HepG2 (cell line): ENCODE measurements around the gene SLC48A1. TPM values are rescaled to one million over a fixed set of nuclear protein-coding genes. Genes with fewer than 3 reads are reported as not detected.

Experiments used
- FOXK1 ChIP-seq: sonication (generic); formaldehyde crosslinking; IDR thresholded peaks from 2 replicates; pipeline ENCODE4 v1.4.0; 2020; ENCODE audit warnings: low read depth, missing genetic modification reagents, borderline replicate concordance
- GATAD1 ChIP-seq: IDR thresholded peaks from 2 replicates; pipeline ENCODE4 v1.6.1; 2016; ENCODE audit warnings: missing genetic modification reagents, missing compliant biosample characterization
- HMG20A ChIP-seq: IDR thresholded peaks from 2 replicates; pipeline ENCODE4 v1.6.1; 2016; ENCODE audit warnings: borderline replicate concordance
- MYC ChIP-seq: sonication (generic); formaldehyde crosslinking; IDR thresholded peaks from 2 replicates; pipeline ENCODE4 v1.9.0; 2021; ENCODE audit warnings: missing genetic modification reagents, borderline replicate concordance
- POLR2AphosphoS2 ChIP-seq: IDR thresholded peaks from 2 replicates; pipeline ENCODE4 v1.6.1; 2011; ENCODE audit warnings: low read depth, low read length, improper control_type of control experiment
- SIX4 ChIP-seq: sonication (generic); formaldehyde crosslinking; IDR thresholded peaks from 2 replicates; pipeline ENCODE4 v1.4.0; 2020; ENCODE audit warnings: missing genetic modification reagents
- TOE1 ChIP-seq: sonication (generic); formaldehyde crosslinking; IDR thresholded peaks from 2 replicates; pipeline ENCODE4 v1.4.0; 2020; ENCODE audit warnings: mild to moderate bottlenecking, missing genetic modification reagents
- polyA plus RNA-seq, 8 experiments: library from polyadenylated mRNA; depleted of rRNA in 3 of 8; stranded (reverse) in 7 of 8; unstranded in 1 of 8; fragments of >200 nt; fragmentation: Illumina TruSeq in 4 of 8; extraction: Trizol in 4 of 8; gene quantifications; 2 replicates each; pipeline versions ENCODE4 v1.2.1 to v1.2.3, GENCODE V29; 2011 to 2016; ENCODE audit warnings: low read depth in 4 of 8, missing spikeins in 1 of 8, mixed read lengths in 1 of 8; ENCODE audit not compliant: insufficient read depth in 1 of 8
- total RNA-seq, 5 experiments: library from RNA; depleted of rRNA; stranded (reverse); fragments of >200 nt; fragmentation: Illumina TruSeq; extraction: Trizol; gene quantifications; 2 replicates each; pipeline ENCODE4 v1.2.3, GENCODE V29; 2016; ENCODE audit warnings: low read depth in 1 of 5
- TF ChIP-seq, protein P1 (sequence below): sonication (generic); formaldehyde crosslinking; IDR thresholded peaks from 2 replicates; pipeline ENCODE4 v1.4.0; 2020; ENCODE audit warnings: mild to moderate bottlenecking, missing genetic modification reagents
- TF ChIP-seq, protein P2 (sequence below), 2 experiments: sonication (generic) in 1 of 2; formaldehyde crosslinking in 1 of 2; IDR thresholded peaks; 2 replicates each; pipeline versions ENCODE4 v1.5.1 to v1.6.1; 2011 to 2020; ENCODE audit warnings: borderline replicate concordance in 1 of 2, low read depth in 1 of 2, low read length in 1 of 2, mild to moderate bottlenecking in 1 of 2, missing genetic modification reagents in 1 of 2, moderate library complexity in 1 of 2
- TF ChIP-seq, protein P3 (sequence below): sonication (generic); formaldehyde crosslinking; IDR thresholded peaks from 2 replicates; pipeline ENCODE4 v1.5.0; 2020; ENCODE audit warnings: mild to moderate bottlenecking, missing genetic modification reagents, borderline replicate concordance

The SLC48A1 gene
- total and polyA plus RNA-seq, 2 of the 13 experiments (the other 11 are each of a cell fraction or from before 2014, with no cell fraction given) = 2.2 to 3.7 TPM

DNA sequence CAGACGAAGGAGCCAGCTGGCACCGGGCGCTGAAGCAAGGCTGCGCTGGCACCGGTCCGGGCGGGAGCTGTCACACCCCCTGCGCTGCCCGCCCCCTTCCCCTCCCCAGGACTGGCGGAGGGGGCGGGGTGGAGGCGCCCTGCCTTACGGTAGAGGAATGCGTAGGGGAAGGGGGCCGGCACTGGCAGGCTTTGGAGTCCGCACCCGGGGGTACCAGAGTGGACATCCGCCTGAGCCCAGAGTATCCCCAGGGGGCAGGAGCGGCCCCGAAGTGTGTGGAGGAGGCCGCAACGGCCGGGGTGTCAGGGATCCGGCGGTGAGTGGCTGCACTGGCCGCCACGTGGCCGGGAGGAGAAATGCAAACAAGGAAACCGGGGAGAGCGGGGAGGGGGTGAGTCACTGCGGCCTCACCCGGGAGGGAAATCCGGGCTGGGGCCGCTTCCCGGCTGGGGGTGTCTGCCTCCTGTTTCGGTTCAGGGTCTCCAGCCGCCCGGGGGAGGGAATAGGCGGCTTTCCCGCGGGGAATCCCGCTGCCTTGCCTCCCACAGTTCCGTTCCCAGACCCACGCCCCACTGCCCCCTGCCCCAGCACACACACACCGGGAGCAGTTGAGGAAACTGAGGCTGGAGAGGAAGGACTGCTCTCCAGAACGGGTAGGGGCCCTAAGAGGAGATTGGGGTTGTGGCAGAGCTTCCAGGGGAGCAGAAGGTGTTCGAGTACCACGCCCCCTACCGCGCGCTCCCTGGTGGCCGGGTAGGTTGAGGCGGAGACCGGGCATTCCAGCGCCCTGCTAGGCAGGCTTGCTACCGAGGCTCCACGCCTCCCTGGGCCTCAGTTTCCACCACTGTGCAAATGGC lies 14.0 kb upstream of the SLC48A1 start, which contains the start of gene RAPGEF3 (continued):
- TF ChIP-seq, protein P1, sequence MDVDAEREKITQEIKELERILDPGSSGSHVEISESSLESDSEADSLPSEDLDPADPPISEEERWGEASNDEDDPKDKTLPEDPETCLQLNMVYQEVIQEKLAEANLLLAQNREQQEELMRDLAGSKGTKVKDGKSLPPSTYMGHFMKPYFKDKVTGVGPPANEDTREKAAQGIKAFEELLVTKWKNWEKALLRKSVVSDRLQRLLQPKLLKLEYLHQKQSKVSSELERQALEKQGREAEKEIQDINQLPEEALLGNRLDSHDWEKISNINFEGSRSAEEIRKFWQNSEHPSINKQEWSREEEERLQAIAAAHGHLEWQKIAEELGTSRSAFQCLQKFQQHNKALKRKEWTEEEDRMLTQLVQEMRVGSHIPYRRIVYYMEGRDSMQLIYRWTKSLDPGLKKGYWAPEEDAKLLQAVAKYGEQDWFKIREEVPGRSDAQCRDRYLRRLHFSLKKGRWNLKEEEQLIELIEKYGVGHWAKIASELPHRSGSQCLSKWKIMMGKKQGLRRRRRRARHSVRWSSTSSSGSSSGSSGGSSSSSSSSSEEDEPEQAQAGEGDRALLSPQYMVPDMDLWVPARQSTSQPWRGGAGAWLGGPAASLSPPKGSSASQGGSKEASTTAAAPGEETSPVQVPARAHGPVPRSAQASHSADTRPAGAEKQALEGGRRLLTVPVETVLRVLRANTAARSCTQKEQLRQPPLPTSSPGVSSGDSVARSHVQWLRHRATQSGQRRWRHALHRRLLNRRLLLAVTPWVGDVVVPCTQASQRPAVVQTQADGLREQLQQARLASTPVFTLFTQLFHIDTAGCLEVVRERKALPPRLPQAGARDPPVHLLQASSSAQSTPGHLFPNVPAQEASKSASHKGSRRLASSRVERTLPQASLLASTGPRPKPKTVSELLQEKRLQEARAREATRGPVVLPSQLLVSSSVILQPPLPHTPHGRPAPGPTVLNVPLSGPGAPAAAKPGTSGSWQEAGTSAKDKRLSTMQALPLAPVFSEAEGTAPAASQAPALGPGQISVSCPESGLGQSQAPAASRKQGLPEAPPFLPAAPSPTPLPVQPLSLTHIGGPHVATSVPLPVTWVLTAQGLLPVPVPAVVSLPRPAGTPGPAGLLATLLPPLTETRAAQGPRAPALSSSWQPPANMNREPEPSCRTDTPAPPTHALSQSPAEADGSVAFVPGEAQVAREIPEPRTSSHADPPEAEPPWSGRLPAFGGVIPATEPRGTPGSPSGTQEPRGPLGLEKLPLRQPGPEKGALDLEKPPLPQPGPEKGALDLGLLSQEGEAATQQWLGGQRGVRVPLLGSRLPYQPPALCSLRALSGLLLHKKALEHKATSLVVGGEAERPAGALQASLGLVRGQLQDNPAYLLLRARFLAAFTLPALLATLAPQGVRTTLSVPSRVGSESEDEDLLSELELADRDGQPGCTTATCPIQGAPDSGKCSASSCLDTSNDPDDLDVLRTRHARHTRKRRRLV (CRISPR knock-in tag) = no peak
- TF ChIP-seq TOE1 (no peak), HMG20A (CRISPR knock-in tag) (no peak), SIX4 (no peak), POLR2AphosphoS2 (no peak), FOXK1 (0 out of 2 replicates have a peak, but pooled peaks have one; percentile 35), MYC (CRISPR knock-in tag) (peak; percentile 73; the same call in 1 of the 2 replicates), GATAD1 (CRISPR knock-in tag) (no peak)
- TF ChIP-seq, protein P2, sequence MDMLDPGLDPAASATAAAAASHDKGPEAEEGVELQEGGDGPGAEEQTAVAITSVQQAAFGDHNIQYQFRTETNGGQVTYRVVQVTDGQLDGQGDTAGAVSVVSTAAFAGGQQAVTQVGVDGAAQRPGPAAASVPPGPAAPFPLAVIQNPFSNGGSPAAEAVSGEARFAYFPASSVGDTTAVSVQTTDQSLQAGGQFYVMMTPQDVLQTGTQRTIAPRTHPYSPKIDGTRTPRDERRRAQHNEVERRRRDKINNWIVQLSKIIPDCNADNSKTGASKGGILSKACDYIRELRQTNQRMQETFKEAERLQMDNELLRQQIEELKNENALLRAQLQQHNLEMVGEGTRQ (IDR thresholded peaks at IDR 0.05; ENCODE audit: low read depth, low read length) = peak; percentile 39
- TF ChIP-seq, protein P2 (CRISPR knock-in tag; IDR thresholded peaks at IDR 0.05; ENCODE audit: borderline replicate concordance) = peak; percentile 71; the same call in 1 of the 2 replicates
- TF ChIP-seq, protein P3, sequence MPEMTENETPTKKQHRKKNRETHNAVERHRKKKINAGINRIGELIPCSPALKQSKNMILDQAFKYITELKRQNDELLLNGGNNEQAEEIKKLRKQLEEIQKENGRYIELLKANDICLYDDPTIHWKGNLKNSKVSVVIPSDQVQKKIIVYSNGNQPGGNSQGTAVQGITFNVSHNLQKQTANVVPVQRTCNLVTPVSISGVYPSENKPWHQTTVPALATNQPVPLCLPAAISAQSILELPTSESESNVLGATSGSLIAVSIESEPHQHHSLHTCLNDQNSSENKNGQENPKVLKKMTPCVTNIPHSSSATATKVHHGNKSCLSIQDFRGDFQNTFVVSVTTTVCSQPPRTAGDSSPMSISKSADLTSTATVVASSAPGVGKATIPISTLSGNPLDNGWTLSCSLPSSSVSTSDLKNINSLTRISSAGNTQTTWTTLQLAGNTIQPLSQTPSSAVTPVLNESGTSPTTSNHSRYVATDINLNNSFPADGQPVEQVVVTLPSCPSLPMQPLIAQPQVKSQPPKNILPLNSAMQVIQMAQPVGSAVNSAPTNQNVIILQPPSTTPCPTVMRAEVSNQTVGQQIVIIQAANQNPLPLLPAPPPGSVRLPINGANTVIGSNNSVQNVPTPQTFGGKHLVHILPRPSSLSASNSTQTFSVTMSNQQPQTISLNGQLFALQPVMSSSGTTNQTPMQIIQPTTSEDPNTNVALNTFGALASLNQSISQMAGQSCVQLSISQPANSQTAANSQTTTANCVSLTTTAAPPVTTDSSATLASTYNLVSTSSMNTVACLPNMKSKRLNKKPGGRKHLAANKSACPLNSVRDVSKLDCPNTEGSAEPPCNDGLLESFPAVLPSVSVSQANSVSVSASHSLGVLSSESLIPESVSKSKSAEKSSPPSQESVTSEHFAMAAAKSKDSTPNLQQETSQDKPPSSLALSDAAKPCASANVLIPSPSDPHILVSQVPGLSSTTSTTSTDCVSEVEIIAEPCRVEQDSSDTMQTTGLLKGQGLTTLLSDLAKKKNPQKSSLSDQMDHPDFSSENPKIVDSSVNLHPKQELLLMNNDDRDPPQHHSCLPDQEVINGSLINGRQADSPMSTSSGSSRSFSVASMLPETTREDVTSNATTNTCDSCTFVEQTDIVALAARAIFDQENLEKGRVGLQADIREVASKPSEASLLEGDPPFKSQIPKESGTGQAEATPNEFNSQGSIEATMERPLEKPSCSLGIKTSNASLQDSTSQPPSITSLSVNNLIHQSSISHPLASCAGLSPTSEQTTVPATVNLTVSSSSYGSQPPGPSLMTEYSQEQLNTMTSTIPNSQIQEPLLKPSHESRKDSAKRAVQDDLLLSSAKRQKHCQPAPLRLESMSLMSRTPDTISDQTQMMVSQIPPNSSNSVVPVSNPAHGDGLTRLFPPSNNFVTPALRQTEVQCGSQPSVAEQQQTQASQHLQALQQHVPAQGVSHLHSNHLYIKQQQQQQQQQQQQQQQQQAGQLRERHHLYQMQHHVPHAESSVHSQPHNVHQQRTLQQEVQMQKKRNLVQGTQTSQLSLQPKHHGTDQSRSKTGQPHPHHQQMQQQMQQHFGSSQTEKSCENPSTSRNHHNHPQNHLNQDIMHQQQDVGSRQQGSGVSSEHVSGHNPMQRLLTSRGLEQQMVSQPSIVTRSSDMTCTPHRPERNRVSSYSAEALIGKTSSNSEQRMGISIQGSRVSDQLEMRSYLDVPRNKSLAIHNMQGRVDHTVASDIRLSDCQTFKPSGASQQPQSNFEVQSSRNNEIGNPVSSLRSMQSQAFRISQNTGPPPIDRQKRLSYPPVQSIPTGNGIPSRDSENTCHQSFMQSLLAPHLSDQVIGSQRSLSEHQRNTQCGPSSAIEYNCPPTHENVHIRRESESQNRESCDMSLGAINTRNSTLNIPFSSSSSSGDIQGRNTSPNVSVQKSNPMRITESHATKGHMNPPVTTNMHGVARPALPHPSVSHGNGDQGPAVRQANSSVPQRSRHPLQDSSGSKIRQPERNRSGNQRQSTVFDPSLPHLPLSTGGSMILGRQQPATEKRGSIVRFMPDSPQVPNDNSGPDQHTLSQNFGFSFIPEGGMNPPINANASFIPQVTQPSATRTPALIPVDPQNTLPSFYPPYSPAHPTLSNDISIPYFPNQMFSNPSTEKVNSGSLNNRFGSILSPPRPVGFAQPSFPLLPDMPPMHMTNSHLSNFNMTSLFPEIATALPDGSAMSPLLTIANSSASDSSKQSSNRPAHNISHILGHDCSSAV (CRISPR knock-in tag) = no peak
